ENCODE measurements around the gene ZNF423.

Gene ZNF423

GRCh38 chr16:49821614-49822282 lies 34.2 kb downstream of the ZNF423 start:
- no peak for DNase-seq

DNA sequence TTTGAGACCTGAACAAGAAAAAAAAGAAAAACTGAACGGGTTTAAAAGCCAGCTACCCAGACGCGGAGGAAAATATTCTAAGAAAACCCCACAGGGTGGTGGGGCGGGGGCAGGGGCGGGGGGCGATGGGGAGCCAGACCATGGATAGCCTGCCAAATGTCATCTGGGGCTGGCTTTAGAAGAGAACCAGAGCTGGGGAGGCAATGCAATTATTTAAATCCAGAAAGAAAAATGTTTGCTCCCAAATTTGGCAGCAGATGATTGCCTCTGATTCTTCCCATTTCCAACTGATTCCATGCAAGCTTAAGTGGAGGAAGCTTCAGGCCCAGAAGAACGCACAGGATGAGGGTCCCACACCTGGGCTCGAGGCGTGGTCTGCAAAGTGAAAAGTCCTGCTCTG lies 34.8 kb downstream of the ZNF423 start:
- DNase-seq, result no peak

- DNase-seq, result no peak
Measured at GRCh38 chr16:49817754-49818507, 38.0 kb downstream of the ZNF423 start.

- no peak for DNase-seq
Measured at GRCh38 chr16:49816875-49817274, 39.0 kb downstream of the ZNF423 start.

DNA sequence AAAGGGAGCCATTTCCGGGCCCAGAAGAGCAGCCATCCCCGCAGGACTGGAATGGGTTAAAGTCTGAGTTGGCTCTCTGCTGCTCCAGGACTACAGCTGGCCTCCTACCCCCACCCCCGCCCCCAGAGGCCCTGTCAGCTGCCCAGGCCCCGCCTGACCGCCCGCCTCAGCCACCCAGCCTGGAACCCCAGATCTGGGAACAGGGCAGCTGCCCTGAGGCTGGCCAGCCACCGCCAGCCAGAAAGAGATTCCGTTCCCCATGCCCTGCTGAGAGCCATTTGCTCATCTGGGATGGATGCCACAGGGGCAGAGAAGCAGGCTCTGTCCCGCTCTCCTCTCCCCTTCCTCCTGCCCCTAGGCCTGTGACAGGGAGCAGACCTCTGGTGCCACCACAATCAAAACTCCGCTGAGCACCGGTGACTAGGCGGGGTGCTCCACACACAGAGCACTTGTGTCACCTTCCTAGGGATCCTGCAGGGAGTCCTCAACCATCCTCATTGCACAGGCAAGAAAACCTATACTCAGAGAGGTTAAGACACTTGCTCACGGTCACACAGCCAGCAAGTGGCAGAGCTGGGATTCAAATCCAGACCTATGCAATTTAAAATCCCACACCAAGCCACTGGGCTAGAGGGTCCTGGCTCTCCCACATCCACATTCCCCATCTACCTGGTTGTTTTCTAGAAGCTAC lies 44.1 kb downstream of the ZNF423 start:
- DNase-seq, result no peak

DNA sequence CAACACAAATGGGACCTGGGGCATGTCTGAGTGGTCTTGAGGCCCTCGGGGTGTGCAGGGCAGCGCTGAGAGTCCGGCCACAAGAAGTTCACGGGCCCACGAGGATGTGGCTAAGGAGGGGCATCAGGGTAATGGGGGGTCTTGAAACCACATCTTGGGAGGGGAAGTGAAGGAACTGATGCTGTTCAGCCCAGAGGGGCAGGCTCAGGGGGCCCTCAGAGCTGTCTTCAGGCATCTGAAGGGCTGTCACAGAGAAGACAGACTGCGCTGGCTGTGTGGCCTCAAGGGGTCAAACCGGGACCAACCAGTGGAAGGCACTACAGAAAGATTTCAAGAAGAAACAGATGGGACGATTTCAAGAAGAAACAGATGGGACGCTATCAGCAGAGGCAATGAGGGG lies 45.1 kb downstream of the ZNF423 start:
- no peak for DNase-seq

DNA sequence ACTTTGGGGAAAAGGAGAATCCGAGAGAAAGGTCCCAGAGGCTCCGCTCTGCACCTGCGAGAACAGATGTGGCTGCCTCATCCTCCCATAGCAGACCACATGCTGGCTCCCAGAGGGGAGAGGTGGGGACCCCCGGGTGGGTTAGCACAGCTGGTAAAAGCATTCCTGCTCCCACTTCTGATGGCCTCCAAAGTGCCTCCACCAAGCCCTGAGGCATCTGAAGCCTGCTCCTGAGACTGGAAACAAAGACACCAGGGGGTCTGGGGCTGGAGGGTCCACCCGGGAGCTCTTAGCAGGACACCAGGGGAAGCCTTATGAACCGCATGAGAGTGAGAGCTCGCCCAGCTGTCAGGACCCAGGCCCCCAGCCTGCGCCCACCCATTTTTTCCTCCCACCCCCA lies 46.4 kb downstream of the ZNF423 start:
- DNase-seq, result no peak

GRCh38 chr16:49809062-49809461 lies 46.9 kb downstream of the ZNF423 start:
- no peak for DNase-seq

GRCh38 chr16:49806446-49806845 lies 49.5 kb downstream of the ZNF423 start:
- DNase-seq, result no peak

DNA sequence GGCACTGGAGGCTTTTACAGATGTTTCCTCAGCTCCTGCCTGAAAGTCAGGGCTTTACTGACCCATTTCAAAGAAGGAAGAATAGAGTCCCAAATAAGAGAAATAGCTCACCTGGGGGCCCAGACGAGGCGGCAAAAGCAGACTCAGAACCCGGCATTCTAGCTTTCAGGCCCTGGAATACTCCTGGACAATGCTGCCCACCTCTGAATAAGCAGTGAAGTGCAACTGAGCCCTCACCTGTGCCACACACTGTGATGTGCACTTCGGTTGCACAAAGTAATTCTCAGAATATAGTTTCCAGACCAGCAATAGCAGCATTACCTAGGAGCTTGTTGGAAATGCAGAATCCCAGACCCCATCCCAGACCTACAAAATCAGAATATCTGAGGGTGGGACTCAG lies 54.6 kb downstream of the ZNF423 start:
- DNase-seq, result no peak

- DNase-seq, result no peak
Measured at GRCh38 chr16:49800876-49801275, 55.0 kb downstream of the ZNF423 start.

DNA sequence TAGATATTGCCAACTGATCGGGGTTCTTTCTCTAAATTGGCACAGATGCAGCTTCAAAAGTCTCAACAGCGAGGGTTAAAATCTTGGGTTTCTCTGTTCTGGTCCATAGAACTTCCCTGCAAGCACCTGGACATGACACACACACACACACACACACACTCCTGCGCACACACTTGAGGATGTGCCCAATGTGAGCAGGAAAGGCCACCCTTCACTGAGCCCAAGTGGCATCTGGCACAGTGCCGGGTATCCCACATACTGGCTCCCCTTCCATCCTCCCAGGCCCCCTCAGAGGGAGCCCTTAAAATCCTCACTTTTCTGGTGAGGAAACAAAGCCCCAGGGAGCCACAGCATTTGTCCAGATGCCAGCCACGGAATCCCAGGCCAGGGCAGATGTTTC lies 55.5 kb downstream of the ZNF423 start:
- DNase-seq, result no peak

DNA sequence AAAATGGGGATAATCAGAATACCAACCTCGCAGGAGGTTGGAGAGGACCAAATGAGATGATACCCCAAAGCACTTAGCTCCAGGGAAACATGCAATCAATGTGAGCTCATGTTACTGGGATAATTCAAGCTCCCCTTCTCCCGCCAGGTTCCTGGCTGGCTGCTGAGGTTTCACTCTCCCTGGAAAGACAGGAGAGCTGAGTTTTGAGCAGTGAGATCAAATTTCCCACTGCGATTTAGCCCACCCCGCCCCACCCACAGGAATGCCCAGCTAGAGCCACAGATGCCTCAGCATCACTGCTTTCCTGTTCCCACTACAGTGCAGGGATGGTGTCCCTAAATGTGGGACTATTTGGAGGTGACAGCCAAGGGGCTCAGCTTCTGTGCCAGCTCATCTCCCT lies 56.7 kb downstream of the ZNF423 start:
- DNase-seq, result no peak

DNA sequence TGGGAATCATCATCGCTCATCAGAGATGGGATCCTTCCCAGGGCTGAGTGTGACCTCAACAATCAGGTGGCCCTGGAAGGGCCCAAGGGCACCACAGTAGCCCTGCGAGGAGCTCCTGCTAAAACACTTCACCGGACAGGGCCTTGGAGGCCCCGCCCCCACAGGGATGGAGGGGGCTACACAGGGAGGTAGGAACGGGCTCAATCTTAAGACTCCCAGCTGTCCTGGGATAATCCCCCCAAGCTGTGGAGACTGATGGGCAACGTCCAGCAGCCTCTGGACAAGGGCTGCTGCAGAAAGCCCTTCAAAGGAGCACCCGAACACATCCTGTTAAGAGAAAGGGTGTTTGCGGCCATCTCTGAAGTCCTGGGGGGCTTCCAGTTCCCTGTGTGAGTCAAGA lies 60.4 kb downstream of the ZNF423 start:
- no peak for DNase-seq

DNA sequence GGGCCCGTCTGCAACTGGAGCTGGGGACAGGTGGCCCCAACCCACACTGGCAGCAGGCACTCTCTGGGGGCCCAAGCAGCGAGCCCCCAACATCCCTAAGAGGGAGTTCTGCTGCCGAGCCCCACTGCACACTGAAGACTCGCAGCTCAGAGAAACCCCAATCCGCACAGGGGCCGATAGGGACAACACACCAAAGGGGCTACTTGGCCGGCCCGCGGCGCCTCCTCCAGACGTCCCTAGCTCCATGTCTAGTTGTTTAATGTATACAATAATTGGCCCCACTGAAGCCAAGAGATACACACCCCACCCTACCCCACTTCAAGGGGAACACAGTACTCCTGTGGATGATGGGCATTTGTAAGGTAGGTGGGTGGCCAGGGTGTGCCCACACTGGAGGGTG lies 62.7 kb downstream of the ZNF423 start:
- DNase-seq, result no peak

GRCh38 chr16:49789616-49790015 lies 66.3 kb downstream of the ZNF423 start:
- DNase-seq, result no peak

DNA sequence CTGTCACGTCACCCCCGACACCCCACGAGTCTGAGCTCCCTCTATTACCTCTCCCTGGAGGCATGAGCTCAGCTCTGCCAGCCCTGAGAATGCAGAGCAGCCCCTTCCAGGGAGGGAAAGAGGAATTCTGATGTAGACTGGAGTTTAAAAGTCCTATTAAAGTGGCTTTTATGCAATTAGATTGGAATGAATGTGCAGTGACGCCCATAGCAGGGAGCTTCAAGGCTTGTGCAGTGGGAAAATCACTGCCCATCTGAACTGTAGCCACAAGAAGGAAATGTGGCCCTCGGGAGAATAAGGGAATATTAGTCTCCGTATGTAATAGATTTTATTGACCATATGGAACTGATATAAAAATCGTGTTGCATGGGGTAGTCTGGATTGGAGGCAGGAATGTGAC lies 66.9 kb downstream of the ZNF423 start:
- DNase-seq, result no peak

DNA sequence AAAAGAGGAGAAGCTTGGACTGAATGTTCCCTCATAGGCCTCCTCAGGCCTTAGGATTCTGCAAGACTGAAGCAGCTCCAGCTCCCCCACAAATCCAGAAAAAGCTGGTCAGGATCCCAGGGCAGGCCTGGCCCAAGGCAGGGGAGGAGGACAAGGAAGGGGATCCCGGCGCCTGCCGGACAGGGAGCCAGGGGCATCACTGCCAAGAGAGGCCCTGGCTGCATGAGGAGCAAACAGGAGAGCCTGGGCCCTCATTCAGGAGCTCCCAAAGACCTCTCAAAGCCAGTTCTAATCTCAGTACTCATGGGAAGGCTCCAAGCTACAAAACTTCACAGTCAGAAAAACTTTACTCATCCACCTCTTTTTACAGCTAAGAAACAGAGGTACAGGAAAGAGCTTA lies 67.3 kb downstream of the ZNF423 start:
- DNase-seq, result no peak

GRCh38 chr16:49786926-49787557 lies 68.9 kb downstream of the ZNF423 start:
- DNase-seq, result no peak

- DNase-seq, result no peak
Measured at GRCh38 chr16:49785970-49786369, 69.9 kb downstream of the ZNF423 start.

- no peak for DNase-seq
Measured at GRCh38 chr16:49782405-49782804, 73.5 kb downstream of the ZNF423 start.

DNA sequence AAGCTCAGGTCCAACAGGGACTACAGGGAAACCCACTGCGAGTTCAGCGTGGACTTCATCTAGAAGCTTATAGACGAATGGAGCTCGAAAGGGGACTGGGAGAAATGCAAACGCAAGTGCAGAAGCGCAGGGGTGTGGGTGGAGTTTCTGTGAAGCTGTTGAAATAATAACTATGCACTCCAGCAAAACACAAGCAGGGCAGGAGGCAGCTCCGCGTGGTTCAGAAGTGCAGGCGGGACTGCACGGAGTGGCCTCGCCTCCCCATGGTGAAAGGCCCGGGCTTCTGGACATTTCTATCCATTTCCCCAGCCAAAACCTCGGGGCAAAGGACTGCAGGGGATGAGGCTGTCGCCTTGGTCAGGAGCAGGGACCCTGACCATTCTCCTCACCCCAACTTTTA lies 74.5 kb downstream of the ZNF423 start:
- no peak for DNase-seq

- no peak for DNase-seq
Measured at GRCh38 chr16:49780433-49780832, 75.5 kb downstream of the ZNF423 start.

- no peak for DNase-seq
Measured at GRCh38 chr16:49779979-49780378, 75.9 kb downstream of the ZNF423 start.
